ENCODE data around the gene RBL2.
A peak's percentile ranks its signal among the peaks of the same experiment; 100 is the strongest.
"Not testable (repeated sequence)": the region's sequence is repeated elsewhere in the genome, so short reads cannot be mapped to it uniquely, and the experiment has no call there.

The RBL2 gene, protein sequence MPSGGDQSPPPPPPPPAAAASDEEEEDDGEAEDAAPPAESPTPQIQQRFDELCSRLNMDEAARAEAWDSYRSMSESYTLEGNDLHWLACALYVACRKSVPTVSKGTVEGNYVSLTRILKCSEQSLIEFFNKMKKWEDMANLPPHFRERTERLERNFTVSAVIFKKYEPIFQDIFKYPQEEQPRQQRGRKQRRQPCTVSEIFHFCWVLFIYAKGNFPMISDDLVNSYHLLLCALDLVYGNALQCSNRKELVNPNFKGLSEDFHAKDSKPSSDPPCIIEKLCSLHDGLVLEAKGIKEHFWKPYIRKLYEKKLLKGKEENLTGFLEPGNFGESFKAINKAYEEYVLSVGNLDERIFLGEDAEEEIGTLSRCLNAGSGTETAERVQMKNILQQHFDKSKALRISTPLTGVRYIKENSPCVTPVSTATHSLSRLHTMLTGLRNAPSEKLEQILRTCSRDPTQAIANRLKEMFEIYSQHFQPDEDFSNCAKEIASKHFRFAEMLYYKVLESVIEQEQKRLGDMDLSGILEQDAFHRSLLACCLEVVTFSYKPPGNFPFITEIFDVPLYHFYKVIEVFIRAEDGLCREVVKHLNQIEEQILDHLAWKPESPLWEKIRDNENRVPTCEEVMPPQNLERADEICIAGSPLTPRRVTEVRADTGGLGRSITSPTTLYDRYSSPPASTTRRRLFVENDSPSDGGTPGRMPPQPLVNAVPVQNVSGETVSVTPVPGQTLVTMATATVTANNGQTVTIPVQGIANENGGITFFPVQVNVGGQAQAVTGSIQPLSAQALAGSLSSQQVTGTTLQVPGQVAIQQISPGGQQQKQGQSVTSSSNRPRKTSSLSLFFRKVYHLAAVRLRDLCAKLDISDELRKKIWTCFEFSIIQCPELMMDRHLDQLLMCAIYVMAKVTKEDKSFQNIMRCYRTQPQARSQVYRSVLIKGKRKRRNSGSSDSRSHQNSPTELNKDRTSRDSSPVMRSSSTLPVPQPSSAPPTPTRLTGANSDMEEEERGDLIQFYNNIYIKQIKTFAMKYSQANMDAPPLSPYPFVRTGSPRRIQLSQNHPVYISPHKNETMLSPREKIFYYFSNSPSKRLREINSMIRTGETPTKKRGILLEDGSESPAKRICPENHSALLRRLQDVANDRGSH

DNA sequence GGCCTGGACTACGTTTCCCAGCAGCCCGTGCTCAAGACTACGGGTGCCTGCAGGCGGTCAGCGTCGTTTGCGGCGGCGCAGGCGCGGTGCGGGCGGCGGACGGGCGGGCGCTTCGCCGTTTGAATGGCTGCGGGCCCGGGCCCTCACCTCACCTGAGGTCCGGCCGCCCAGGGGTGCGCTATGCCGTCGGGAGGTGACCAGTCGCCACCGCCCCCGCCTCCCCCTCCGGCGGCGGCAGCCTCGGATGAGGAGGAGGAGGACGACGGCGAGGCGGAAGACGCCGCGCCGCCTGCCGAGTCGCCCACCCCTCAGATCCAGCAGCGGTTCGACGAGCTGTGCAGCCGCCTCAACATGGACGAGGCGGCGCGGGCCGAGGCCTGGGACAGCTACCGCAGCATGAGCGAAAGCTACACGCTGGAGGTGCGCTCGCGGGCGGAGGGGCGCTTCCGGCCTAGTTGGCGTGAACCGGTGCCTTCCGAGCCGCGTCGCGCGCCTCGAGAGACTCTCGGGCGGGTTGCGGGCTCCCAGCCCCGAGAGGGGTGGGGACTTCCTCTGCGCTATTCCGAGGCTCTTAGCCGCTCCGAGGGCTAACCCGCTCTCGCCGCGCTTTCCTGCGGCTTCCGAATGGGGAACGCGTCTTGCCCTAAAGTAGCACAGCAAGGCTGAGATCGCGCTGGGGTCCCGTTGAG is at the start of gene RBL2:
Gene RBL2 (plus strand): TSS at position 95 of the 689 bp plus-strand sequence. CDS start 86 bp downstream, at position 181.
- peak; percentile 82 for DNase-seq

DNA sequence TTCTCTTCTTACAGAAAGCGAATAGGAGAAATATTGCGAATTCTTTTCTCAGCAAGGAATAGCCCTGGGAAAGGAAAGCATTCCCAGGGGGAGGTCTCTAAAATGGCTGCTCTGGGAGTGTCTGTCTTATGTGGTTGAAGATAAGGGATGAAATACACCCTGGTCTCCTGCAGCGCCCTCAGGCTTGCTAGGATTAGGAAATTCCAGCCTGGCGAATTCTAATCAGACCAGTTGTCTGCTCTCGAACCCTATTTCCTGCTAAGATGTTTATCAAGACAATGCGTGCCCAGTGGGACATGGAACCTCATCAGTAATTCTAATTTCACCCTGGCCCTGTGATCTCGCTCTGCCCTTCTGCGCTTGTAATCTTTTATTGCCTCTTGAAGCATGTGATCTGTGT is 49.7 kb upstream of the RBL2 start:
- not testable (repeated sequence) for DNase-seq

DNA sequence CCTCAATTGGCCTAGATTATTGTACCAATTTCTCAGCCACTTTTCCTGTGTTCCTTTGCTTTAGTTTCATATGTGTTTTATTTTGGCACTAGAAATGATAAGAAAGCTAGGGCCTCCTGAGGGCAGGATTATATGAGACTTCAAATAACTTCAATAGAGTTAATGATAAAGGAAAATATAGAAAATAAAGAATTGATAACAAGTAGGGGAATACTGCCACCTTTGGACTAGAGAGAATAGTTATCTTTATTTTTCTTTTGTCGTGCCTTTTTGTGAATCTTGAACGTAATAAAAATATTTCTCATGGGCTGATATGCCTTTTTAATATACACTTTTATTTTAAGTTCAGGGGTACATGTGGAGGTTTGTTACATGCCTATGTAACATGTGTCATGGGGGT is 29.3 kb upstream of the RBL2 start:
- DNase-seq: no peak

DNA sequence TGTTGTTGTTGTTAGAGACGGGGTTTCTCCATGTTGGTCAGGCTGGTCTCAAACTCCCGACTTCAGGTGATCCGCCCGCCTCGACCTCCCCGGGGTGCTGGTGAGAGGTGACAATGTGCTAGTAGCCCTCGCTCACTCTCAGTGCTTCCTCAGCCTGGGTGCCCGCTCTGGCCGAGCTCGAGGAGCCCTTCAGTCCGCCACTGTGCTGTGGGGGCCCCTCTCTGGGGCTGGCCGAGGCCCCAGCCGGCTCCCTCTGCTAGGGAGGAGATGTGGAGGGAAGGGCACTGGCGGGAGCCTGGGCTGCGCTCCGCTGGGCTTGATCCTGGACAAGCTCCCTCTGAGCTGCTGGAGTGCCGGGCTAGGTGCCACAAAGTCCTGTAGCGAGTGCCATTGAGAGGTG is 21.7 kb upstream of the RBL2 start:
- no peak for DNase-seq

DNA sequence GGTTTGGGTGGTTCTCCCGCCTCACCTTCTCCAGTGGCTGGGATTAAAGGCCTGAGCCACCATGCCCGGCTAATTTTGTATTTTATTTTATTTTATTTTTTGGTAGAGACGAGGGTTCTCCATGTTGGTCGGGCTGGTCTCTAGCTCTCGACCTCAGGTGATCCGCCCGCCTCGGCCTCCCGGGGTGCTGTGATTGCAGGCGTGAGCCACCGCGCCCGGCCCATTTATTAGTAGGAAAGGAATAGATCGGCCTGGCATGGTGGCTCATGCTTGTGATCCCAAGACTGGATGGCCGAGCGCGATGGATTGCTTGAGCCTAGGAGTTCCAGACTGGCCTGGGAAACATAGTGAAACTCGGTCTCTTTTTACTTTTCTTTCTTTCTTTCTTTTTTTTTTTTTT is 20.4 kb upstream of the RBL2 start:
- no peak for DNase-seq

DNA sequence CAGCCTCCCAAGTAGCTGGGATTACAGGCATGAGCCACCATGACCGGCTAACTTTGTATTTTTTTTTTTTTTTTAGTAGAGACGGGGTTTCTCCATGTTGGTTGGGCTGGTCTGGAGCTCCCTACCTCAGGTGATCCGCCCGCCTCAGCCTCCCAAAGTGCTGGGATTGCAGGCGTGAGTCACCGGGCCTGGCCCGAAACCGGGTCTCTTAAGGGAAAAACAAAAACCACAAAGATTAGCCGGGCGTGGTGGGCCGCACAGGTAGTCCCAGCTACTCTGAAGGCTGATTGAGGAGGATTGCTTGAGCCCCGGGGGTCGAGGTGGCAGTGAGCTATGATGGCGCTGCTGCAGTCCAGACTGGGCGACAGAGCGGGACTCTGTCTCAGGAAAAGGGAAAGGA is 19.9 kb upstream of the RBL2 start:
- DNase-seq: no peak

DNA sequence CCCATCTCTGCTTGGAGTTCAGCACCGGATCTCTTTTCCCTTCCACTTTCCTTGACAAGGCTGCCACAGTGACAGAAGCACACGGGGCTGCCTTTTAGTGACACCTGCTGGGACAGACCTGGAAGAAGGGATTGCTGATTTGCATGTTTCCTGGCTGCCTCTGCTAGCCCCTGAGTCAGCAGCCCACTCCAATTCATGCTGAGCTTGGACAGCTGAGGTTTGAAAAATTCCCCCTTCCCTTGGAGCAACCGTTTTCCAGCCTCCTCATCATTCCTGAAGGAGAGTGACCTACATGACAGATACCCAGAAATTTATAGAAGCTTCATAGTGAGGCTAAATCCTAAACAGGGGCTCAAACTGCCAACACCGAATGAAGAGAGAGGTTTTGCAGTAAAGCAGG is 18.8 kb upstream of the RBL2 start:
- DNase-seq: no peak

DNA sequence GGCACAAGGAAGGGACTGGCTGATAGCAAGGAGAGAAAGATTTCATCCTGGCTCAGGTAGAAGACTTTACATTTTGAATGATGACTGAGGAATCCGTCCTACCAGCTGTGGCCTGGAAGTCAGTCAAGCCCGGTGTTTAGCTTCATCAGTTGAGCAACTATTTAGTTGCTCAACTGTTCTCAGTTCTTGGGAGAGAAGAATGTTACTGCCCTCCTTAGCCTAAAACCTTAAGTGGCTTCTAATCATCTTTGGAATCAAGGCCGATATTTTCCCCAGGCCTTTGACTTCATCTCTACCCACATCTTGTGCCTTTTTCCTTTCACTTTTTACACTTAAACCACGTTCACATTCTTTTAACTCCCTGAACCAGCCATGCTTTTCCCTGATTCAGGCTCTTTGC is 17.3 kb upstream of the RBL2 start:
- DNase-seq: peak; percentile 2

DNA sequence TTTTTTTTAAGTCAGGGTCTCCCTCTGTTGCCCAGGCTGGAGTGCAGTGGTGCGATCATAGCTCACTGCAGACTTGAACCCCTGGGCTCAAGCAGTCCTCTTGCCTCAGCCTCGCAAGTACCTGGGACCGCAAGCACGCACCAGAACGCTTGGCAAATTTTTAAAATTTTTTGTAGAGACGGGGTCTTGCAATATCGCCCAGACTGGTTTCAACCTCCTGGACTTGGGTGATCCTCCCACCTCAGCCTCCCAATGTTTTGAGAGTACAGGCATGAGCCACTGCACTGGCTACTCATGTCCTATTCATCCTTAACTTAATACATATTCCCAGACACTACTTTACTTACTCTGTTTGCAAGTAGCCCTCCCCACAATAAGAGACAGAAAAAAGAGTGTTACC is 16.3 kb upstream of the RBL2 start:
- DNase-seq: no peak

DNA sequence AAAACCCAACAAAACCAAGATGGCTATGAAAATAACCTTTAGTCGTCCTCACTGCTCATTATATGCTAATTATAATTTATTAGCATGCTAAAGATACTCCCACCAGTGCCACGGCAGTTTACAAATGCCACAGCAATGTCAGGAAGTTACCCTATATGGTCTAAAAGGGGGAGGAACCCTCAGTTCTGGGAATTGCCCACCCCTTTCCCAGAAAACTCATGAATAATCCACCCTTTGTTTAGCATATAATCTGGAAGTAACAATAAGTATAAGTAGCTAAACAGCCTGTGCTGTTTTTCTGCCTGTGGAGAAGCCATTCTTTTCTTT is 14.9 kb upstream of the RBL2 start:
- not testable (repeated sequence) for DNase-seq

DNA sequence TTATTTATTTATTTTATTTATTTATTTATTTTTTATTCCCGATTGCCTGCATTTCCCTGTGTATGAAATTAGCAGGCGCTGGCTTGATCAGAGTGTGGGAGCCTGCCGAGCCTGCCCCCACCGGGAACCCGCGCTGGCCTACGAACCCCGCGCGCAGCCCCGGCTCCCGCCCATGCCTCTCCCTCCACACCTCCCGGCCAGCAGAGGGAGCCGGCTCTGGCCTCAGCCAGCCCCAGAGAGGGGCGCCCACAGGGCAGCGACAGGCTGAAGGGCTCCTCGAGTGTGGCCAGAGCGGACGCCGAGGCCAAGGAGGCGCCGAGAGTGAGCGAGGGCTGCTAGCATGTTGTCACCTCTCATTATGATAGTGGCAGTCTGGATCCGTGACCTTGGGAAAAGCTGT is 13.0 kb upstream of the RBL2 start:
- DNase-seq: no peak

DNA sequence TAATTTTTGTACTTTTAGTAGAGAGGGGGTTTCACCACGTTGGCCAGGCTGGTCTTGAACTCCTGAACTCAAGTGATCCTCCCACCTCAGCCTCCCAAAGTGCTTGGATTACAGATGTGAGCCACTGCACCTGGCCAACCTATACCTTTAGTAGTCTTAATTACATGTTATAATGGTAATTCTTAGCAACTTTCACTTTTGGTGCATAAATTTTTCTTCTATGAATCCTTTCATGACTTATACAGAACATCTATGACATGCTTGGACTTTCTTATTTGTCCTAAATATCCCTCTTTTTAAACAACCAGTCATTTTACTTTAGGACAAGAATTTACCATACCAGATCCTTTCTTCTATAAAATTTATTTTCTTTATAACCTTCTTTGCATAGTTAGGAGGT is 10.3 kb upstream of the RBL2 start:
- not testable (repeated sequence) for DNase-seq

DNA sequence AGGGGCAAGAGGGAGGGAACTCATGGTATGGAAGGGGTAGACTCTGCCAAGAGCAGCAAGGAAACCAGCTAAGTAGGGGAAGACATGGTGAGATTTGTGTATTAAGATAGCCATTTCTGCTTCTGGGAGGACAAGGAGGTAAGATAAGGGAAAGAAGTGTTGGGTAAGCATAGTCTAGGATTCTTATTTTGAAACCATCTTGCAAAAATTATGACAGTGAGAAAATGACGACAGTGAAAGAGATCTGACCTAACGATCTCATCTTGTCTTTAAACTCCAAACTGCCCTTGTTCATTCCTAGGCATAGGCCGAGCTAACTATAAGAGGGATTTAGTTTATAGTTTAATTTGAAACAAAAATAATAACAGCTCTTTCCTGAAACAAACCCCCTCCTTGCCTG is 5.6 kb upstream of the RBL2 start:
- no peak for DNase-seq

DNA sequence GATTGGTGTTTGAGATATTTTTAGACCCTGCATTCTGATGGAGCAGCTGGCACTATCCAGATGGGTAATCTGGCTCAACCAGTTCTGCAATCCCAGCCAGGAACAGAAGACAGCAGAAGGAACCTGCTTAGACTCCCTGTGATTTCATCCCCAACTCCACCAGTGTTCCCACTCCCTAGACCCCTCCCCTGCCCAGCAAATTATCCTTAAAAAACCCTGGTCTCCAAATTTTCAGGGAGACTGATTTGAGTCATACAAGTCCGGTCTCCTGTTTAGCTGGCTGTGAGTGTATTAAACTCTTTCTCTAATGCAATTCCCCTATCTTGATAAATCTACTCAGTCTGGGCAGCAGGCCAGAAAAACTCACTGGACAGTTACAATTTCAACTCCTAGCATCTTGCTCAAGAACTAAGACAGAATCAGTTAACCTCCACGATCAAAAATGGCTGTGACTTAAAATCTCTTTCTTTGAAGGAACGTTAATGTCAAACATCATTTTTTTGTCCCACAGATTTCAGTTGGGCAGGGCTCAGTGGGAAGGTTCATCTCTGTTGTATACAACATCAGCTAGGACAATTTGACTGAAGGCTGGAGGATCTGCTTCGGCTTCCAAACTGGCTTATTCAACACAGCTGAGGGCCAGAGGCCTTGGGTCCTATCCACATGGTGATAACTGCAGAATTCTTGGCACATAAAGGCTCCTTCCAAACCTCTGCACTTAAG is 4.9 kb upstream of the RBL2 start:
- peak; percentile 38 for DNase-seq

DNA sequence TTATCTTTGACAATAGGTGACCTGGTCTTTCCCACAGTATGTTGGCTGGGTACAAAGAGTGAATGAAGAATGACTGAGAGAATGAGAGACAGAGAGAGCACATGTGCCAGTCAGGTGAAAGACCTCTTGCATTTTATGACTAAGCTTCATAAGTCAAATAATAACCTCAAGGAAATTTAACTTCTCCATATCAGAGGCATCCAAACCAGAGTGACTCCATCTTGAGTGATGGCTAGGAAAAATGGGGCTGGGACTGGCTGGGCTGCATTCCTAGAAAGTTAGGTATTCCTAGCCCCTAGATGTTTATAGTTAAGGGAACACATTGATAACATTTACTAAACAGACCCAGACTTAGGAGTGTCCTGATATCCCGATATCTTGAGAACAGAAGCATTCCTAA is 3.9 kb upstream of the RBL2 start:
- no peak for DNase-seq

DNA sequence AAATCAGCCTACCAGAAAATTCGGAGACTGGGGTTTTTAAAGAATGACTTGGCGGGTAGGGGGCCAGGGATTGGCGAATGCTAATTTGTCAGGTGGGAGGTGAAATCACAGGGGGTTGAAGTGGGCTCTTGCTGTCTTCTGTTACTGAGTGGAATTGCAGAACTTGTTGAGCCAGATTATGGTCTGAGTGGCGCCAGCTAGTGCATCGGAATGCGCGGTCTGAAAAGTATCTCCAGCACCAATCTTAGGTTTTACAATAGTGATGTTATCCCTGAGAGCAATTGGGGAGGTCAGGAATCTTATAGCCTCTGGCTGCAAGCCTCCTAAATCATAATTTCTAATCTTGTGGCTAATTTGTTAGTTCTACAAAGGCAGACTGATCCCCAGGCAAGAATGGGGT is 762 bp upstream of the RBL2 start:
- no peak for DNase-seq

DNA sequence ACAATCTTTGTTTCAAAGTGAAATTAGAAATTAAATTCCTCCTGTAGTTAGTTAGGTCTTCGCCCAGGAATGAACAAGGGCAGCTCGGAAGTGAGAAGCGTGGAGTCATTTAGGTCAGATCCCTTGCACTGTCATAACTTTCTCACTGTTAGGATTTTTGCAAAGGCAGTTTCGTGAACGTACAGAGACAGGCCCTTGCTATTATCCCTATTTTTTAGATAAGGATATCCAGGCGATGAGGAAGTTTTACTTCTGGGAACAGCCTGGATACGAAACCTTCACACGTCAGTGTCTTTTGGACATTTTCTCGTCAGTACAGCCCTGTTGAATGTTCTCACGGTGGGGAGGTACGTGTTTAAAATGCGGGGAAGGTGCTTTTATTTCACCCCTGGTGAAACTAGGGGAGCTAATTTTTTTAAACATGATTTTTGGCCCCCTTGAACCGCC is 318 bp upstream of the RBL2 start:
- no peak for DNase-seq

DNA sequence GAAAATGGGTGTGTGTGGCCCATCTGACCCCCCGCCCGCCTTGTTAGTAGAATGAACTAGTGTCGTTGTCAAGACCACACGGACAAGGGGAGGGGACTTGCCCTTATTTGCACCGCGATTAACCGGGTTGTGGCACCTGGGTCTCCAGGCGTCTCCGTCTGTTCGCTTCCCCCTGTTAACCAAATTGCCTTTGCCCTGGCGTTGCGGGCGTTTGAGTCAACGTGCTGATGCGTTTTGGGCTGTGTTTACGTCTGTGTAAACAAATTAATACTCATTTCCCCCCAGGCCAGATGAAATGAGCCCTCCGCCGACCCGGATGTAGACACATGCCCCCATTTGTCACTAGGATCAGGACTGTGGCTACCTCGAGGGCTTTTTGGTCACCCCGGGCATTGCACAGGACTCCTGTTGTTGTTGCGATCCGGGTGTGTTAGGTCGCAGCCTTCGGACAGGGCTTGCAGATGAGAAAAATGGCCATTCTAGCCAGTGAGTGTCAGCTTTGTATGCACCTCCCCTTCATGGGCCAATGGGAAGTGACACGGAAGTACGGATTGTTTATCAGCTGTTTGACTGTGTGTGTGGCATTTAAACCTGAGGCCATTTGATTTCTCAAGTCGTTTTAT is 906 bp downstream of the RBL2 start:
- peak; percentile 81 for DNase-seq

DNA sequence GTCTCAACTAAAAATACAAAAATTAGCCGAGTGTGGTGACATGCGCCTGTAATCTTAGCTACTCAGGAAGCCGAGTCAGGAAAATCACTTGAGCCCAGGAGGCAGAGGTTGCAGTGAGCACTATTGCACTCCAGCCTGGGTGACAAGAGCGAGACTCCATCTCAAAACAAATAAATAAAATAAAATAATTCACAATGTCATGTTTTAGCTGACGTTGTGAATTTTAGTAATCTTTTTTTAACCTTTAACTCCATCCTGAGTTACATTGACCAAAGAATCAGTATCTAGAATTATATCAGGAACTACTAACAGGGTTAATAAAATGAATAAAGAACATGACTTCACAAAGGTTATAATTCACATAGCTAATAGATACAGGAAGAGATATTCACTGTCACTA is 5.9 kb downstream of the RBL2 start:
- DNase-seq: no peak

DNA sequence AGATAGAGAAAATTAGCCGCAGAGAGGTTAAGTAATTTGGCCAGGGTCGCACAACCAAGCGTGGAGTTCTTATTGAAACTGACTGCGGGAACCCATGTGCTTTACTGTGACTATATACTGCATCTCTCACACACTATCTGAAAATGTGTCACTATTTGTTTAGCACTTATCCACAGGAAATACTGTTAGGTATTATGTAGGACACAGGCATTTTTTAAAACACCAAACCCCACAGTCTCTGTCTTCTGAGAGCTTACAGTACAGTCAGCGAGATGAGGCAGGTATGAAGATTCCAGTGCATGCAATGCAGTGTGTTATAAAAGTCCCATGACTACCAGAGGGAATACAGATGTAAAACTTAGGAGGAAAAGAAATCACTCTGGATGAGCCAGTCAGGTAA is 11.3 kb downstream of the RBL2 start:
- DNase-seq: no peak

DNA sequence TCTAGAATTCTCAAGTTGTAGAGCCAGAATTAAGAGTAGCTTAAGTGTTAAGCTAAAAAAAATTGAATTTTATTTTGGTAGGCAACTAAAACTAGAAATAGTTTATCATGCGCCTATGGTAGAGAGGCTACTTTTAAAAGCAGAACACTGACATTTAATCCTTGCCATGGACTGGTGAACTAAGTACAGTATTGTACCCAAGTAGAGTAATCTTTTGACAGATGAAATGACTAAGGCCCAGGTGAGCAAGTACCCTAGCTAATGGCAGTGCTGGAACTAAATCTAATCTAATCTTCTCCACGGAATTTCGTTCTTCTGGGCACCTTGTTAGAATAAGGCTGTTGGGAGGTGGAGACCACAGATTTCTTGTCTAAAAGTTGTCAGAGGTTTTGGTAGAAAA is 11.8 kb downstream of the RBL2 start:
- DNase-seq: no peak
